Muscle layer of duodenum (tissue), 2 donors: ENCODE results near the gene E2F8.

Source experiments
- H3K27ac ChIP-seq: one replicate; pipeline ENCODE4 v1.7.0; 2013; ENCODE audit warnings: mild to moderate bottlenecking, low read length
- H3K27me3 ChIP-seq: one replicate; pipeline ENCODE4 v1.7.0; 2013; ENCODE audit warnings: low read depth, mild to moderate bottlenecking, control low read depth, low read length
- H3K36me3 ChIP-seq, 2 donors: one replicate each; pipeline ENCODE4 v1.7.0; 2013; ENCODE audit warnings: low read length in 2 of 2, control low read depth in 1 of 2, mild to moderate bottlenecking in 1 of 2; ENCODE audit not compliant: insufficient read depth in 2 of 2, control insufficient read depth in 1 of 2
- H3K4me1 ChIP-seq, 2 donors: one replicate each; pipeline ENCODE4 v1.7.0; 2013; ENCODE audit warnings: low read length in 2 of 2, mild to moderate bottlenecking in 2 of 2, control low read depth in 1 of 2, moderate library complexity in 1 of 2; ENCODE audit not compliant: insufficient read depth in 2 of 2, control insufficient read depth in 1 of 2
- H3K4me3 ChIP-seq, 2 donors: one replicate each; pipeline ENCODE4 v1.7.0; 2013; ENCODE audit warnings: low read length in 2 of 2, low read depth in 1 of 2, mild to moderate bottlenecking in 1 of 2
- H3K9me3 ChIP-seq, 2 donors: one replicate each; pipeline ENCODE4 v1.7.0; 2013; ENCODE audit warnings: low read length in 2 of 2, control low read depth in 1 of 2, mild to moderate bottlenecking in 1 of 2; ENCODE audit not compliant: control insufficient read depth in 1 of 2
- donor health status: healthy.

Gene E2F8

GRCh38 chr11:19196432-19196831 lies 44.3 kb downstream of the E2F8 start:
- no peaks in the 10 kb centered on the region for H3K4me1 ChIP-seq
- no peaks in the 10 kb centered on the region for H3K9me3 ChIP-seq
- no peaks in the 10 kb centered on the region for H3K27me3 ChIP-seq
- H3K36me3 ChIP-seq, result no peaks in the 10 kb centered on the region
- H3K27ac ChIP-seq, result no peak overlapping the region
- no peak overlapping the region for H3K4me3 ChIP-seq

GRCh38 chr11:19194620-19195308 lies 46.0 kb downstream of the E2F8 start:
- H3K36me3 ChIP-seq, result no peaks in the 10 kb centered on the region
- H3K27me3 ChIP-seq, result no peaks in the 10 kb centered on the region
- H3K4me1 ChIP-seq, result no peaks in the 10 kb centered on the region
- H3K27ac ChIP-seq, result no peak overlapping the region
- H3K9me3 ChIP-seq, result no peaks in the 10 kb centered on the region
- H3K4me3 ChIP-seq, result no peak overlapping the region

GRCh38 chr11:19193916-19194315 lies 46.8 kb downstream of the E2F8 start:
- H3K27me3 ChIP-seq, result no peaks in the 10 kb centered on the region
- no peak overlapping the region for H3K27ac ChIP-seq
- no peaks in the 10 kb centered on the region for H3K4me1 ChIP-seq
- H3K9me3 ChIP-seq, result no peaks in the 10 kb centered on the region
- H3K4me3 ChIP-seq, result no peak overlapping the region
- no peaks in the 10 kb centered on the region for H3K36me3 ChIP-seq

GRCh38 chr11:19191530-19192169 lies 49.1 kb downstream of the E2F8 start:
- H3K27ac ChIP-seq, result no peak overlapping the region
- H3K4me1 ChIP-seq, result no peaks in the 10 kb centered on the region
- H3K27me3 ChIP-seq, result no peaks in the 10 kb centered on the region
- no peaks in the 10 kb centered on the region for H3K9me3 ChIP-seq
- no peak overlapping the region for H3K4me3 ChIP-seq
- no peaks in the 10 kb centered on the region for H3K36me3 ChIP-seq

- H3K4me1 ChIP-seq, result no peaks in the 10 kb centered on the region
- H3K9me3 ChIP-seq, result no peaks in the 10 kb centered on the region
- no peaks in the 10 kb centered on the region for H3K27me3 ChIP-seq
- no peak overlapping the region for H3K27ac ChIP-seq
- H3K36me3 ChIP-seq, result no peaks in the 10 kb centered on the region
- no peak overlapping the region for H3K4me3 ChIP-seq
Measured at GRCh38 chr11:19187833-19188258, 52.9 kb downstream of the E2F8 start.

- Histone ChIP-seq H3K27ac (no peak overlapping the region), H3K4me1 (no peaks in the 10 kb centered on the region), H3K9me3 (no peaks in the 10 kb centered on the region), H3K4me3 (no peak overlapping the region), H3K27me3 (no peaks in the 10 kb centered on the region), H3K36me3 (no peaks in the 10 kb centered on the region)
Measured at GRCh38 chr11:19187114-19187832, 53.5 kb downstream of the E2F8 start.

GRCh38 chr11:19185516-19186052 lies 55.2 kb downstream of the E2F8 start:
- no peak overlapping the region for H3K4me3 ChIP-seq
- no peak overlapping the region for H3K27ac ChIP-seq
- H3K36me3 ChIP-seq, result no peaks in the 10 kb centered on the region
- H3K9me3 ChIP-seq, result no peaks in the 10 kb centered on the region
- H3K27me3 ChIP-seq, result no peaks in the 10 kb centered on the region
- H3K4me1 ChIP-seq, result no peaks in the 10 kb centered on the region

GRCh38 chr11:19185036-19185435 lies 55.7 kb downstream of the E2F8 start:
- H3K27me3 ChIP-seq, result no peaks in the 10 kb centered on the region
- peaks cover 0 to 2% of the 10 kb centered on the region in 2 donors for H3K36me3 ChIP-seq
- H3K4me1 ChIP-seq, result no peaks in the 10 kb centered on the region
- no peak overlapping the region for H3K4me3 ChIP-seq
- H3K27ac ChIP-seq, result no peak overlapping the region
- H3K9me3 ChIP-seq, result no peaks in the 10 kb centered on the region

GRCh38 chr11:19183646-19184045 lies 57.1 kb downstream of the E2F8 start:
- no peaks in the 10 kb centered on the region for H3K27me3 ChIP-seq

GRCh38 chr11:19181531-19182261 lies 59.0 kb downstream of the E2F8 start:
- Histone ChIP-seq H3K36me3 (peaks cover 4 to 8% of the 10 kb centered on the region in 2 donors), H3K27me3 (no peaks in the 10 kb centered on the region)

More at GRCh38 chr11:19183646-19184045, 57.1 kb downstream of the E2F8 start:
- Histone ChIP-seq H3K4me3 (no peak overlapping the region), H3K9me3 (no peaks in the 10 kb centered on the region), H3K4me1 (no peaks in the 10 kb centered on the region), H3K36me3 (peaks cover 0 to 4% of the 10 kb centered on the region in 2 donors), H3K27ac (no peak overlapping the region)

More at GRCh38 chr11:19181531-19182261, 59.0 kb downstream of the E2F8 start:
- H3K9me3 ChIP-seq, result no peaks in the 10 kb centered on the region
- no peak overlapping the region for H3K4me3 ChIP-seq
- no peaks in the 10 kb centered on the region for H3K4me1 ChIP-seq
- H3K27ac ChIP-seq, result no peak overlapping the region
